ENCODE results near the gene B4GALT1. TPM values are rescaled to one million over a fixed set of nuclear protein-coding genes. Genes with fewer than 3 reads are reported as not detected.

Gene B4GALT1
- total RNA-seq, 3 donors from 2014 or later = 60.8 to 81.8 (median 66.2) TPM

GRCh38 chr9:33139421-33140228 is 27.5 kb downstream of the B4GALT1 start:
- Histone ChIP-seq H3K27ac (peak overlapping the region; percentile 68 to 77), H3K36me3 (no peaks in the 10 kb centered on the region), H3K4me3 (peak overlapping the region in 1 of 3 donors; percentile 20), H3K27me3 (no peaks in the 10 kb centered on the region), H3K4me1 (peaks cover 17 to 27% of the 10 kb centered on the region in 2 donors), H3K9me3 (no peaks in the 10 kb centered on the region)
- DNase-seq (ENCODE audit: low spot score in 2 of 2) = peak in 1 of 2 donors; percentile 39
- TF ChIP-seq POLR2A (IDR thresholded peaks at IDR 0.05) = no peak
- peak in 2 of 3 donors; percentile 14 to 22 for TF ChIP-seq POLR2AphosphoS5 (IDR thresholded peaks at IDR 0.05)
- TF ChIP-seq CTCF (IDR thresholded peaks at IDR 0.05) = no peak
- intact Hi-C loops (cut with DNase I; ENCODE audit: low total_unique reads) = no loop called here

- intact Hi-C loops (cut with DNase I; ENCODE audit: low total_unique reads) = no loop called here
- Histone ChIP-seq H3K36me3 (no peaks in the 10 kb centered on the region), H3K27me3 (no peaks in the 10 kb centered on the region), H3K9me3 (no peaks in the 10 kb centered on the region), H3K4me3 (no peak overlapping the region), H3K4me1 (peaks cover 17 to 27% of the 10 kb centered on the region in 2 donors), H3K27ac (peak overlapping the region; percentile 68 to 77)
- no peak for DNase-seq (ENCODE audit: low spot score in 2 of 2)
- TF ChIP-seq POLR2AphosphoS5 (IDR thresholded peaks at IDR 0.05) = no peak
- TF ChIP-seq POLR2A (IDR thresholded peaks at IDR 0.05) = no peak
- TF ChIP-seq CTCF (IDR thresholded peaks at IDR 0.05) = no peak
Measured at GRCh38 chr9:33138768-33139167, 28.4 kb downstream of the B4GALT1 start.

- intact Hi-C loops (cut with DNase I; ENCODE audit: low total_unique reads) = no loop called here
- H3K9me3 ChIP-seq = no peaks in the 10 kb centered on the region
- H3K4me3 ChIP-seq = no peak overlapping the region
- no peak overlapping the region for H3K27ac ChIP-seq
- DNase-seq (ENCODE audit: low spot score in 2 of 2) = no peak
- no peaks in the 10 kb centered on the region for H3K36me3 ChIP-seq
- TF ChIP-seq POLR2AphosphoS5 (IDR thresholded peaks at IDR 0.05) = no peak
- H3K4me1 ChIP-seq = peaks cover 17 to 27% of the 10 kb centered on the region in 2 donors
- no peaks in the 10 kb centered on the region for H3K27me3 ChIP-seq
Measured at GRCh38 chr9:33137781-33138264, 29.3 kb downstream of the B4GALT1 start.

- H3K27me3 ChIP-seq = no peaks in the 10 kb centered on the region
- no peaks in the 10 kb centered on the region for H3K9me3 ChIP-seq
- no peaks in the 10 kb centered on the region for H3K36me3 ChIP-seq
- H3K27ac ChIP-seq = peak overlapping the region; percentile 7 to 29
- no peak for TF ChIP-seq CTCF (IDR thresholded peaks at IDR 0.05)
- no peak for TF ChIP-seq POLR2AphosphoS5 (IDR thresholded peaks at IDR 0.05)
- no peak for TF ChIP-seq POLR2A (IDR thresholded peaks at IDR 0.05)
- peaks cover 17 to 23% of the 10 kb centered on the region in 2 donors for H3K4me1 ChIP-seq
- H3K4me3 ChIP-seq = no peak overlapping the region
- intact Hi-C loops (cut with DNase I; ENCODE audit: low total_unique reads) = no loop called here
- no peak for DNase-seq (ENCODE audit: low spot score in 2 of 2)
Measured at GRCh38 chr9:33136721-33137670, 30.1 kb downstream of the B4GALT1 start.

- no peak for DNase-seq (ENCODE audit: low spot score in 2 of 2)
- no peaks in the 10 kb centered on the region for H3K27me3 ChIP-seq
- H3K4me1 ChIP-seq = peaks cover 12 to 13% of the 10 kb centered on the region in 2 donors
- intact Hi-C loops (cut with DNase I; ENCODE audit: low total_unique reads) = no loop called here
- H3K9me3 ChIP-seq = no peaks in the 10 kb centered on the region
- peak overlapping the region in 1 of 3 donors; percentile 21 for H3K4me3 ChIP-seq
- H3K36me3 ChIP-seq = no peaks in the 10 kb centered on the region
- peak overlapping the region in 1 of 2 donors; percentile 60 for H3K27ac ChIP-seq
- TF ChIP-seq CTCF (IDR thresholded peaks at IDR 0.05) = no peak
- no peak for TF ChIP-seq POLR2AphosphoS5 (IDR thresholded peaks at IDR 0.05)
- TF ChIP-seq POLR2A (IDR thresholded peaks at IDR 0.05) = no peak
Measured at GRCh38 chr9:33135470-33135958, 31.6 kb downstream of the B4GALT1 start.

All from breast epithelium (tissue), 4 donors.